Left ventricle myocardium inferior (tissue), 1 donor: Measurements from ENCODE around the gene CTTN. TPM values are rescaled to one million over a fixed set of nuclear protein-coding genes. Genes with fewer than 3 reads are reported as not detected.
"Not testable (repeated sequence)": the region's sequence is repeated elsewhere in the genome, so short reads cannot be mapped to it uniquely, and the experiment has no call there.

Experiments used
- DNase-seq: peaks from one replicate; pipeline ENCODE4 v3.0.0-alpha.2; 2020
- H3K27ac ChIP-seq: fragments of 200-600 bp; replicated peaks from 2 replicates; pipeline ENCODE4 v1.8.0; 2021
- H3K27me3 ChIP-seq: fragments of 200-600 bp; 2 replicates; pipeline ENCODE4 v1.8.0; 2021; ENCODE audit warnings: low read depth
- H3K36me3 ChIP-seq: fragments of 200-600 bp; 2 replicates; pipeline ENCODE4 v1.8.0; 2021
- H3K4me1 ChIP-seq: fragments of 200-600 bp; 2 replicates; pipeline ENCODE4 v1.8.0; 2021
- H3K4me3 ChIP-seq: fragments of 200-600 bp; 2 replicates; pipeline ENCODE4 v1.8.0; 2021; ENCODE audit warnings: mild to moderate bottlenecking, moderate library complexity
- H3K9me3 ChIP-seq: fragments of 200-600 bp; replicated peaks from 2 replicates; pipeline ENCODE4 v1.8.0; 2021
- intact Hi-C: fragments of 100-400 bp; cut with micrococcal nuclease; formaldehyde crosslinking; loops from one replicate; pipeline ENCODE4 v1.11.0; 2022
- total RNA-seq: library from RNA; stranded (reverse); fragmentation: NEBNext Ultra II Directional; extraction: Animal tissue kit (Norgen Biotek cat#: 25700); gene quantifications from one replicate; pipeline ENCODE4 v1.2.1, GENCODE V29; 2021
- TF ChIP-seq, protein P1 (sequence below): fragments of 200-600 bp; IDR thresholded peaks from 2 replicates; pipeline ENCODE4 v1.8.0; 2021; ENCODE audit warnings: antibody characterized with exemption, mild to moderate bottlenecking, borderline replicate concordance
- donor health status: DM: no; HTN: yes; CAD: no; lungs with severe emphysema.

CTTN gene
- total RNA-seq, 1 donor from 2014 or later: 144 TPM

DNA sequence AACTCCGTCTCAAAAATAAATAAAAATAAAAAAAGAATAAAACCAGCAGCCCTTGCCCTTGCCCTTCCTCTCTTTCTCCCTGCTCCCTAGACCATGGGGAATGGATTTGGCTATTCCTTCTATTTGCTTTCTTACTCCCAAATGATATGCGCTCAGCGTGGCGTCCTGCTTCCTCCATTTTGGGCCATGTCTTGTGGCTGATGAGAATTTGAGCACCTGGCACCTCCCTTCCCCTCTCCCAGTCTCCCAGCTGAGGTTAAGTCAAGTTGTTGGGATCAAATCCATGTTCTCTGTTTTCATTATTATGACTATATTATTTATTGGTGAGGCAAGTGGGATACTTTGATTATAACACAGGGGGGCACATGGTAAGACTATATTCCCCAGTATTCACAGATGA lies 10.8 kb upstream of the CTTN start:
- DNase-seq: no peak
- H3K36me3 ChIP-seq: peaks cover 22% of the 10 kb centered on the region
- TF ChIP-seq, protein P1, sequence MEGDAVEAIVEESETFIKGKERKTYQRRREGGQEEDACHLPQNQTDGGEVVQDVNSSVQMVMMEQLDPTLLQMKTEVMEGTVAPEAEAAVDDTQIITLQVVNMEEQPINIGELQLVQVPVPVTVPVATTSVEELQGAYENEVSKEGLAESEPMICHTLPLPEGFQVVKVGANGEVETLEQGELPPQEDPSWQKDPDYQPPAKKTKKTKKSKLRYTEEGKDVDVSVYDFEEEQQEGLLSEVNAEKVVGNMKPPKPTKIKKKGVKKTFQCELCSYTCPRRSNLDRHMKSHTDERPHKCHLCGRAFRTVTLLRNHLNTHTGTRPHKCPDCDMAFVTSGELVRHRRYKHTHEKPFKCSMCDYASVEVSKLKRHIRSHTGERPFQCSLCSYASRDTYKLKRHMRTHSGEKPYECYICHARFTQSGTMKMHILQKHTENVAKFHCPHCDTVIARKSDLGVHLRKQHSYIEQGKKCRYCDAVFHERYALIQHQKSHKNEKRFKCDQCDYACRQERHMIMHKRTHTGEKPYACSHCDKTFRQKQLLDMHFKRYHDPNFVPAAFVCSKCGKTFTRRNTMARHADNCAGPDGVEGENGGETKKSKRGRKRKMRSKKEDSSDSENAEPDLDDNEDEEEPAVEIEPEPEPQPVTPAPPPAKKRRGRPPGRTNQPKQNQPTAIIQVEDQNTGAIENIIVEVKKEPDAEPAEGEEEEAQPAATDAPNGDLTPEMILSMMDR: no peak
- H3K27ac ChIP-seq: no peak overlapping the region
- intact Hi-C loops: no loop called here
- H3K4me3 ChIP-seq: no peak overlapping the region
- no peaks in the 10 kb centered on the region for H3K27me3 ChIP-seq
- H3K9me3 ChIP-seq: no peaks in the 10 kb centered on the region
- no peaks in the 10 kb centered on the region for H3K4me1 ChIP-seq

DNA sequence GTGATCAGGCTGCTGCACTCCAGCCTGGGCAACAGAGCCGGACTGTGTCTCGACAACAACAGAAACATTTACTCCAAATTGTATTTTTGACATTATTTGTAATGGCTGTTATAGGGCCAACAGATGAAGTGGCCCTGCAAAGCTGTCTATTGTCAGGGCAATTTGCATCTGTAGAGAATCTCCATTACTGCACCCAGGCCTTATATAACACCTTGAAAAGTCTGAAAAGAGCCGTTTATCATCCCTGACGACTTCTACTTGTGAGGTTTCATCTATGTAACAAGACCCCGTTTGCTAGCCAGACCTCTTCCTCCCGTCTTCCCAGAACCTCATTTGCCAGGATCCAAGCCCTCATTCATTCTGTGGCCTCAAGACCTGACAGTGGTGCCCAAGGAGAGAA lies 9.1 kb upstream of the CTTN start:
- H3K27ac ChIP-seq: no peak overlapping the region
- no peak for DNase-seq
- H3K4me3 ChIP-seq: no peak overlapping the region
- H3K4me1 ChIP-seq: no peaks in the 10 kb centered on the region
- H3K9me3 ChIP-seq: no peaks in the 10 kb centered on the region
- intact Hi-C loops: no loop called here
- peaks cover 17% of the 10 kb centered on the region for H3K36me3 ChIP-seq
- TF ChIP-seq, protein P1: no peak
- H3K27me3 ChIP-seq: no peaks in the 10 kb centered on the region

DNA sequence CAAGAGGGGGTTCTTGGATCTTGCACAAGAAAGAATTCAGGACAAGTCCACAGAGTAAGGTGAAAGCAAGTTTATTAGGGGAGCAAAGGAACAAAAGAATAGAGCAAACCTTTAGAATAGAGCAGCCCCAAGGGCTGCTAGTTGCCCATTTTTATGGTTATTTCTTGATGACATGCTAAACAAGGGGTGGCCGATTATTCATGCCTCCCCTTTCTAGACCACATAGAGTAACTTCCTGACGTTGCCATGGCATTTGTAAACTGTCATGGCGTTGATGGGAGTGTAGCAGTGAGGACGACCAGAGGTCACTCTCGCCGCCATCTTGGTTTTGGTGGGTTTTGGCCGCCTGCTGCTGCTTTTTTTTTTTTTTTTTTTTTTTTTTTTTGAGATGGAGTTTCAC lies 7.4 kb upstream of the CTTN start:
- H3K36me3 ChIP-seq: peaks cover 13% of the 10 kb centered on the region
- intact Hi-C loops, H3K27ac ChIP-seq, H3K27me3 ChIP-seq, H3K4me3 ChIP-seq, DNase-seq, H3K9me3 ChIP-seq, H3K4me1 ChIP-seq: not testable (repeated sequence)

DNA sequence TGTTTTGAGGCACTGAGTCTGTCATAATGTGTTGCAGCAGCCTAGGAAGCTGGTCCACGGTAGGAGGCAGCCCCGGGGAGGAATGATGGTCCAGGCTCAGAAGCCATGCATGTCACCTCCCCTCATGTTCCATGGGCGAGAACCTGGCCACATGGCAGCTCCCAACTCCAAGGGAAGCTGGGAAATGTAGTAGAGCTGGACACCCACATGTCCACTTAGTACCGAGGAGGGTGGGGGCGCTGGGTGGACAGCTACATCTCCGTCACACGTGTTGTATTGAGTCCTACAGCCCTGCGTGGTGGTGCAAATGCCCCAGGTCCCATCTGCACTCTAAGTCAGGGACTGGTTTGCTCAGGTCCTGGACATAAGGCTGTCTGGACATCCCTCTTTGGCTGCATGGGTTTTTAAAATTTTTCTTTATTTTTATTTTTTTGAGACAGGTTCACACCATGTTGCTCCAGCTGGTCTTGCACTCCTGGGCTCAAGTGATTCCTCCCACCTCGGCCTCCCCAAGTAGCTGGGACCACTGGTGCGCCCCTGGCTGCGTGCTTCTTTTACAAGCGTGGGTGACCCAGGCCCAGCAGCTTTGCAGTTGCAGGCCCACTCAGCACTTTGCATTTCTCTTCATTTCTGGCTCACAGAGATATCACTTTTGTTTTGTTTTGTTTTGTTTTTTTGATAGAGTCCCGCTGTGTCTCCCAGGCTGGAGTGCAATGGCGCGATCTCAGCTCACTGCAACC lies 3.9 kb upstream of the CTTN start:
- Histone ChIP-seq H3K27ac (no peak overlapping the region), H3K4me1 (peaks cover 26% of the 10 kb centered on the region), H3K4me3 (no peak overlapping the region), H3K27me3 (no peaks in the 10 kb centered on the region), H3K9me3 (no peaks in the 10 kb centered on the region), H3K36me3 (peaks cover 4% of the 10 kb centered on the region)
- intact Hi-C loops: no loop called here
- TF ChIP-seq, protein P1: no peak
- DNase-seq: no peak

DNA sequence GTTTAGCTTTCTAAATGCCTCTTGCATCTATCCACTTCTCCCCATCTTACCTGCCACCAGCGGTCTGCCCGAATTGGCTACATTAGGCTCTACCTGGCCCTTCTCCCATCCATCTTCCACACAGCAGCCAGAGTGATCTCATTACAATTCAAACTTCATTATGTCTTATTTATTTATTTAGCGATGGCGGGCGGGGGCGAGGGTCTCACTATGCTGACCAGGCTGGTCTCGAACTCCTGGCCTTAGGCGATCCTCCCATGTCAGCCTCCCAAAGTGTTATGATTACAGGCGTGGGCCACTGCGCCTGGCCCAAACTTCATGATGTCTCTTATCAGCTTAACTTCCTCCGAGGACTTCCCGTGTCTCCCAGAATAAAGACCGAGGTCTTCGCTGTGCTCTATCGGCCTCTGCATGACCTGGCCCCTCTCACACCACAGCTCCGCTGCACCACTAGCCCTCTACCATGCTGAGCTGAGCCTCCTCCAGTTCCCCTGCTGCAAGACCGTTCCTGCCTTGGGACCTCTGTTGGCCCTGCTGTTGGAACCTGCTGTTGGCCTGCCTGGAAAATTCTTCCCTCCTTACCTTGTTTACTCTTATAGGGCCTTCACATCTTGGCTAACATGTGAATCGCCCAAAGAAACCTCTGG lies 870 bp upstream of the CTTN start:
- TF ChIP-seq, protein P1: no peak
- Histone ChIP-seq H3K27ac (peak overlapping the region; percentile 82), H3K4me1 (peaks cover 56% of the 10 kb centered on the region), H3K36me3 (peaks cover 4% of the 10 kb centered on the region), H3K9me3 (no peaks in the 10 kb centered on the region), H3K4me3 (peak overlapping the region; percentile 96), H3K27me3 (no peaks in the 10 kb centered on the region)
- intact Hi-C loops: no loop called here
- no peak for DNase-seq
